ENCODE results near the gene ZFP92.

DNA sequence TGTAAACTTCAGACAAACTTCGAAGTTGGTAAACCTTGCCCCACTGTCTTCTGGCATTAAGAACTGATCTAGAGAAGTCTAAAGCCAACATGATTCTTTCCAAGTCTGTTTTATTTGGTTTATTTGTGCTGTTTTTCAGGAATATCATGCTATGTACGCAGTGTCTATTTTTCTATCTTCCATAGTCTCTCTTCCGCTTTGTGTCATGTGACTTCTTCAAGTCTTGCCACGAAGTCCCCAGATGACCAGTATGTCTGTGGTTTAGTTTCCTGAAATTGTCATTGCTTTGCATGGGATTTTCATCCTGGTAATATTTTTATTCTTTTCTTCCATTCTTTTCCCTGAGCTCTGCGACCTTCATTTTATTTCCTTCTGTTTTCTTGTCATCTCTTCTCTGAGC is 25.2 kb upstream of the ZFP92 start:
- TF ChIP-seq, protein P1, sequence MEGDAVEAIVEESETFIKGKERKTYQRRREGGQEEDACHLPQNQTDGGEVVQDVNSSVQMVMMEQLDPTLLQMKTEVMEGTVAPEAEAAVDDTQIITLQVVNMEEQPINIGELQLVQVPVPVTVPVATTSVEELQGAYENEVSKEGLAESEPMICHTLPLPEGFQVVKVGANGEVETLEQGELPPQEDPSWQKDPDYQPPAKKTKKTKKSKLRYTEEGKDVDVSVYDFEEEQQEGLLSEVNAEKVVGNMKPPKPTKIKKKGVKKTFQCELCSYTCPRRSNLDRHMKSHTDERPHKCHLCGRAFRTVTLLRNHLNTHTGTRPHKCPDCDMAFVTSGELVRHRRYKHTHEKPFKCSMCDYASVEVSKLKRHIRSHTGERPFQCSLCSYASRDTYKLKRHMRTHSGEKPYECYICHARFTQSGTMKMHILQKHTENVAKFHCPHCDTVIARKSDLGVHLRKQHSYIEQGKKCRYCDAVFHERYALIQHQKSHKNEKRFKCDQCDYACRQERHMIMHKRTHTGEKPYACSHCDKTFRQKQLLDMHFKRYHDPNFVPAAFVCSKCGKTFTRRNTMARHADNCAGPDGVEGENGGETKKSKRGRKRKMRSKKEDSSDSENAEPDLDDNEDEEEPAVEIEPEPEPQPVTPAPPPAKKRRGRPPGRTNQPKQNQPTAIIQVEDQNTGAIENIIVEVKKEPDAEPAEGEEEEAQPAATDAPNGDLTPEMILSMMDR (IDR thresholded peaks at IDR 0.05; ENCODE audit: poor library complexity, severe bottlenecking), result no peak
- TF ChIP-seq EP300 (conservative IDR thresholded peaks at IDR 0.05; ENCODE audit: poor library complexity, severe bottlenecking), result no peak
- TF ChIP-seq, protein P2, sequence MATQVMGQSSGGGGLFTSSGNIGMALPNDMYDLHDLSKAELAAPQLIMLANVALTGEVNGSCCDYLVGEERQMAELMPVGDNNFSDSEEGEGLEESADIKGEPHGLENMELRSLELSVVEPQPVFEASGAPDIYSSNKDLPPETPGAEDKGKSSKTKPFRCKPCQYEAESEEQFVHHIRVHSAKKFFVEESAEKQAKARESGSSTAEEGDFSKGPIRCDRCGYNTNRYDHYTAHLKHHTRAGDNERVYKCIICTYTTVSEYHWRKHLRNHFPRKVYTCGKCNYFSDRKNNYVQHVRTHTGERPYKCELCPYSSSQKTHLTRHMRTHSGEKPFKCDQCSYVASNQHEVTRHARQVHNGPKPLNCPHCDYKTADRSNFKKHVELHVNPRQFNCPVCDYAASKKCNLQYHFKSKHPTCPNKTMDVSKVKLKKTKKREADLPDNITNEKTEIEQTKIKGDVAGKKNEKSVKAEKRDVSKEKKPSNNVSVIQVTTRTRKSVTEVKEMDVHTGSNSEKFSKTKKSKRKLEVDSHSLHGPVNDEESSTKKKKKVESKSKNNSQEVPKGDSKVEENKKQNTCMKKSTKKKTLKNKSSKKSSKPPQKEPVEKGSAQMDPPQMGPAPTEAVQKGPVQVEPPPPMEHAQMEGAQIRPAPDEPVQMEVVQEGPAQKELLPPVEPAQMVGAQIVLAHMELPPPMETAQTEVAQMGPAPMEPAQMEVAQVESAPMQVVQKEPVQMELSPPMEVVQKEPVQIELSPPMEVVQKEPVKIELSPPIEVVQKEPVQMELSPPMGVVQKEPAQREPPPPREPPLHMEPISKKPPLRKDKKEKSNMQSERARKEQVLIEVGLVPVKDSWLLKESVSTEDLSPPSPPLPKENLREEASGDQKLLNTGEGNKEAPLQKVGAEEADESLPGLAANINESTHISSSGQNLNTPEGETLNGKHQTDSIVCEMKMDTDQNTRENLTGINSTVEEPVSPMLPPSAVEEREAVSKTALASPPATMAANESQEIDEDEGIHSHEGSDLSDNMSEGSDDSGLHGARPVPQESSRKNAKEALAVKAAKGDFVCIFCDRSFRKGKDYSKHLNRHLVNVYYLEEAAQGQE (IDR thresholded peaks at IDR 0.05; ENCODE audit: borderline replicate concordance), result no peak
- TF ChIP-seq SMC3 (conservative IDR thresholded peaks at IDR 0.05; ENCODE audit: poor library complexity), result no peak
- no peak for TF ChIP-seq EZH2 (IDR thresholded peaks at IDR 0.05; ENCODE audit: borderline replicate concordance, insufficient read depth, low read length, poor library complexity, severe bottlenecking)
- no peak for TF ChIP-seq TAF1 (IDR thresholded peaks at IDR 0.05; ENCODE audit: low read depth)
- TF ChIP-seq RAD21 (conservative IDR thresholded peaks at IDR 0.05), result no peak
- no peak for TF ChIP-seq POLR2AphosphoS5 (IDR thresholded peaks at IDR 0.05)

Data from neural cell (in vitro differentiated cells).